SK-N-SH (cell line): ENCODE data around the gene PKN3. TPM values are rescaled to one million over a fixed set of nuclear protein-coding genes. Genes with fewer than 3 reads are reported as not detected.
"Not testable (repeated sequence)": the region's sequence is repeated elsewhere in the genome, so short reads cannot be mapped to it uniquely, and the experiment has no call there.

ENCODE experiments used
- CTCF ChIA-PET: fragments of 300-600, 350-600 bp; formaldehyde crosslinking; extraction: SDS; loops from one replicate; lab custom pipeline; 2021; lab: Yijun Ruan, JAX
- POLR2A ChIA-PET: fragments of 350-600 bp; sonication (Branson Sonifier 250); formaldehyde crosslinking; extraction: SDS; loops from one replicate; lab custom pipeline; 2020; ENCODE audit warnings: antibody characterized with exemption, inconsistent platforms; lab: Yijun Ruan, JAX
- DNase-seq: peaks from one replicate; pipeline ENCODE4 v3.0.0; 2012
- H2AFZ ChIP-seq: fragments of 200-600 bp; sonication (generic); 2 replicates; pipeline ENCODE4 v1.8.1; 2016; ENCODE audit warnings: antibody characterized with exemption, mild to moderate bottlenecking, low read depth
- H3F3A ChIP-seq: fragments of 200-600 bp; sonication (generic); replicated peaks from 2 replicates; pipeline ENCODE3; 2016; ENCODE audit warnings: antibody characterized with exemption, mild to moderate bottlenecking; ENCODE audit not compliant: insufficient read depth
- H3K27ac ChIP-seq, 2 experiments: fragments of 200-500 bp in 1 of 2; fragments of 200-600 bp in 1 of 2; sonication (Bioruptor generic) in 1 of 2; sonication (generic), shearing (Covaris generic) in 1 of 2; 2 replicates each; pipeline versions ENCODE4 v1.5.1 to v1.6.1; 2014 to 2016; ENCODE audit warnings: low read depth in 2 of 2, inconsistent platforms in 1 of 2, low read length in 1 of 2, mild to moderate bottlenecking in 1 of 2, mixed read lengths in 1 of 2
- H3K27me3 ChIP-seq: fragments of 200-600 bp; sonication (generic), shearing (Covaris generic); 2 replicates; pipeline ENCODE4 v1.6.1; 2016; ENCODE audit warnings: mixed run types; ENCODE audit not compliant: insufficient read depth
- H3K36me3 ChIP-seq, 2 experiments: fragments of 200-500 bp in 1 of 2; fragments of 200-600 bp in 1 of 2; sonication (Bioruptor generic) in 1 of 2; sonication (generic) in 1 of 2; replicated peaks in 1 of 2; 2 replicates each; pipeline versions ENCODE3 to v1.5.1; 2014 to 2016; ENCODE audit warnings: low read length in 1 of 2, mild to moderate bottlenecking in 1 of 2; ENCODE audit not compliant: insufficient read depth in 2 of 2, control insufficient read depth in 1 of 2
- H3K4me1 ChIP-seq, 2 experiments: fragments of 200-500 bp in 1 of 2; fragments of 200-600 bp in 1 of 2; sonication (Bioruptor generic) in 1 of 2; sonication (generic), shearing (Covaris generic) in 1 of 2; 2 replicates each; pipeline versions ENCODE4 v1.5.1 to v1.6.1; 2014 to 2016; ENCODE audit warnings: low read depth in 1 of 2, low read length in 1 of 2, mixed run types in 1 of 2; ENCODE audit not compliant: insufficient read depth in 2 of 2, control insufficient read depth in 1 of 2
- H3K4me2 ChIP-seq: fragments of 200-600 bp; sonication (generic), shearing (Covaris generic); 2 replicates; pipeline ENCODE4 v1.6.1; 2017; ENCODE audit warnings: mixed run types
- H3K4me3 ChIP-seq, 2 experiments: fragments of 200-500 bp in 1 of 2; fragments of 200-600 bp in 1 of 2; sonication (Bioruptor generic) in 1 of 2; sonication (generic), shearing (Covaris generic) in 1 of 2; 2 replicates each; pipeline versions ENCODE4 v1.5.1 to v1.8.1; 2014 to 2016; ENCODE audit warnings: low read depth in 2 of 2, inconsistent platforms in 1 of 2, low read length in 1 of 2, mild to moderate bottlenecking in 1 of 2, mixed read lengths in 1 of 2, moderate library complexity in 1 of 2
- H3K79me2 ChIP-seq: fragments of 200-600 bp; sonication (generic); 2 replicates; pipeline ENCODE4 v1.8.1; 2017; ENCODE audit warnings: mild to moderate bottlenecking; ENCODE audit not compliant: insufficient read depth
- H3K9ac ChIP-seq: fragments of 200-600 bp; sonication (generic); 2 replicates; pipeline ENCODE4 v1.6.1; 2017; ENCODE audit warnings: mixed run types
- H3K9me2 ChIP-seq: fragments of 200-600 bp; sonication (generic); 2 replicates; pipeline ENCODE4 v1.6.1; 2017; ENCODE audit warnings: mixed run types
- H3K9me3 ChIP-seq: fragments of 200-600 bp; sonication (generic); 2 replicates; pipeline ENCODE4 v1.6.1; 2017; ENCODE audit warnings: mixed run types, mild to moderate bottlenecking, moderate library complexity
- H4K20me1 ChIP-seq: fragments of 200-600 bp; sonication (generic); 2 replicates; pipeline ENCODE4 v1.6.1; 2017; ENCODE audit warnings: mild to moderate bottlenecking, mixed run types; ENCODE audit not compliant: insufficient read depth
- CTCF ChIP-seq: fragments of 200-600 bp; sonication (generic); IDR thresholded peaks from 2 replicates; pipeline ENCODE4 v1.6.1; 2017; ENCODE audit warnings: antibody characterized with exemption, mild to moderate bottlenecking, moderate library complexity
- FOSL2 ChIP-seq: IDR thresholded peaks from 2 replicates; pipeline ENCODE4 v1.4.0; 2012; ENCODE audit warnings: low read depth, mild to moderate bottlenecking, moderate library complexity, borderline replicate concordance
- GABPA ChIP-seq: IDR thresholded peaks from 2 replicates; pipeline ENCODE4 v1.4.0; 2012; ENCODE audit warnings: low read depth, mild to moderate bottlenecking
- GATA2 ChIP-seq: sonication (generic); formaldehyde crosslinking; IDR thresholded peaks from 2 replicates; pipeline ENCODE4 v1.5.0; 2020; ENCODE audit warnings: mild to moderate bottlenecking, missing genetic modification reagents
- IRF3 ChIP-seq: fragments of 150-350 bp; IDR thresholded peaks from 2 replicates; pipeline ENCODE4 v1.6.1; 2016; ENCODE audit warnings: mild to moderate bottlenecking, low read depth, low read length
- JUND ChIP-seq: IDR thresholded peaks from 2 replicates; pipeline ENCODE4 v1.4.0; 2012
- MAX ChIP-seq: IDR thresholded peaks from 2 replicates; pipeline ENCODE4 v1.4.0; 2012; ENCODE audit warnings: low read depth
- MXI1 ChIP-seq: IDR thresholded peaks from 2 replicates; pipeline ENCODE4 v1.6.1; 2012; ENCODE audit warnings: mild to moderate bottlenecking, low read depth, low read length, improper control_type of control experiment
- NRF1 ChIP-seq: IDR thresholded peaks from 2 replicates; pipeline ENCODE4 v1.6.1; 2012; ENCODE audit warnings: low read depth, mild to moderate bottlenecking, low read length
- PBX3 ChIP-seq: IDR thresholded peaks from 2 replicates; pipeline ENCODE4; 2012
- POLR2AphosphoS5 ChIP-seq: IDR thresholded peaks from 2 replicates; pipeline ENCODE4 v1.6.1; 2012; ENCODE audit warnings: low read depth, low read length
- RCOR1 ChIP-seq: fragments of 150-350 bp; IDR thresholded peaks from 2 replicates; pipeline ENCODE4 v1.6.1; 2017; ENCODE audit warnings: antibody characterized with exemption, low read length
- RFX5 ChIP-seq: IDR thresholded peaks from 2 replicates; pipeline ENCODE4 v1.6.1; 2012; ENCODE audit warnings: mild to moderate bottlenecking, improper control_type of control experiment, low read length
- TCF12 ChIP-seq: IDR thresholded peaks from 2 replicates; pipeline ENCODE4 v1.4.0; 2012
- TEAD4 ChIP-seq: IDR thresholded peaks from 2 replicates; pipeline ENCODE4 v1.4.0; 2012; ENCODE audit warnings: mild to moderate bottlenecking, borderline replicate concordance; ENCODE audit not compliant: insufficient read depth
- YY1 ChIP-seq: IDR thresholded peaks from 2 replicates; pipeline ENCODE4 v1.4.0; 2012; ENCODE audit warnings: low read depth, mild to moderate bottlenecking
- ZBTB33 ChIP-seq: IDR thresholded peaks from 2 replicates; pipeline ENCODE4 v1.4.0; 2012; ENCODE audit warnings: low read depth, borderline replicate concordance
- WGBS: methylation state at CpG from one replicate; pipeline ENCODE4 v1.1.6; 2017; ENCODE audit warnings: low lambda C conversion rate; 5-methylcytosine and 5-hydroxymethylcytosine counted together
- polyA plus RNA-seq, 3 experiments: library from polyadenylated mRNA; depleted of rRNA; stranded (reverse); fragments of >200 nt; gene quantifications; 2 replicates each; pipeline ENCODE4 v1.2.3, GENCODE V29; 2012

The PKN3 gene
- polyA plus RNA-seq, 1 of the 3 experiments (the other 2 are of a cell fraction) = 7.8 TPM

GRCh38 chr9:128693738-128694137 is 8.6 kb upstream of the PKN3 start:
- POLR2A ChIA-PET, H3K27me3 ChIP-seq, DNase-seq, H3K4me1 ChIP-seq, H2AFZ ChIP-seq, H3K9me3 ChIP-seq, H3K4me3 ChIP-seq, H3K9me2 ChIP-seq, H3K4me2 ChIP-seq, H3K9ac ChIP-seq, H3K27ac ChIP-seq: not testable (repeated sequence)
- peaks cover 30% of the 10 kb centered on the region for H3F3A ChIP-seq
- H3K79me2 ChIP-seq = peaks cover 45% of the 10 kb centered on the region
- CTCF ChIA-PET = interaction anchor here (1.5 to 9.1 kb wide), 2 partner anchors 9 to 13 kb away, joined by 5 to 64 read pairs; partner anchors contain the start of gene PKN3
- peaks cover 38% of the 10 kb centered on the region for H4K20me1 ChIP-seq
- H3K36me3 ChIP-seq = peaks cover 54 to 59% of the 10 kb centered on the region in 2 experiments
- WGBS = 94% methylated on average over 3 of the region's 3 CpGs

- H3K27me3 ChIP-seq = no peaks in the 10 kb centered on the region
- ChIA-PET CTCF (interaction anchor here (9.1 kb wide), 1 partner anchor 9 kb away, joined by 64 read pairs; the partner anchor contains the start of gene PKN3), POLR2A (no interaction called here)
- H3K4me2 ChIP-seq = no peak overlapping the region
- no peak overlapping the region for H3K9ac ChIP-seq
- peaks cover 54 to 59% of the 10 kb centered on the region in 2 experiments for H3K36me3 ChIP-seq
- H4K20me1 ChIP-seq = peaks cover 38% of the 10 kb centered on the region
- H3K79me2 ChIP-seq = peaks cover 45% of the 10 kb centered on the region
- no peak overlapping the region for H3K4me3 ChIP-seq
- no peak overlapping the region for H3K27ac ChIP-seq
- H3K4me1 ChIP-seq = peaks cover 2 to 3% of the 10 kb centered on the region in 2 experiments; a peak in 2 of 4 replicates
- H3K9me2 ChIP-seq = no peaks in the 10 kb centered on the region
- H3F3A ChIP-seq = peaks cover 30% of the 10 kb centered on the region
- TF ChIP-seq RCOR1 (no peak), PBX3 (no peak), GABPA (no peak), MXI1 (no peak), GATA2 (CRISPR knock-in tag) (no peak), CTCF (no peak), TEAD4 (no peak), NRF1 (no peak), YY1 (no peak), FOSL2 (no peak), IRF3 (no peak), POLR2AphosphoS5 (no peak), JUND (no peak), TCF12 (no peak), RFX5 (no peak), MAX (no peak), ZBTB33 (no peak)
- WGBS = 93% methylated on average over 6 of the region's 6 CpGs
- no peaks in the 10 kb centered on the region for H3K9me3 ChIP-seq
- DNase-seq = no peak
- no peak overlapping the region for H2AFZ ChIP-seq
Observed at GRCh38 chr9:128694344-128694743, 8.0 kb upstream of the PKN3 start.
